ENCODE results near the gene CD200R1.
"Not testable (repeated sequence)": the region's sequence is repeated elsewhere in the genome, so short reads cannot be mapped to it uniquely, and the experiment has no call there.

Gene CD200R1

GRCh38 chr3:112974178-112974517, 755 bp downstream of the CD200R1 start:
- DNase-seq (ENCODE audit: low read depth in 2 of 3, low spot score in 1 of 3) = no peak

DNA sequence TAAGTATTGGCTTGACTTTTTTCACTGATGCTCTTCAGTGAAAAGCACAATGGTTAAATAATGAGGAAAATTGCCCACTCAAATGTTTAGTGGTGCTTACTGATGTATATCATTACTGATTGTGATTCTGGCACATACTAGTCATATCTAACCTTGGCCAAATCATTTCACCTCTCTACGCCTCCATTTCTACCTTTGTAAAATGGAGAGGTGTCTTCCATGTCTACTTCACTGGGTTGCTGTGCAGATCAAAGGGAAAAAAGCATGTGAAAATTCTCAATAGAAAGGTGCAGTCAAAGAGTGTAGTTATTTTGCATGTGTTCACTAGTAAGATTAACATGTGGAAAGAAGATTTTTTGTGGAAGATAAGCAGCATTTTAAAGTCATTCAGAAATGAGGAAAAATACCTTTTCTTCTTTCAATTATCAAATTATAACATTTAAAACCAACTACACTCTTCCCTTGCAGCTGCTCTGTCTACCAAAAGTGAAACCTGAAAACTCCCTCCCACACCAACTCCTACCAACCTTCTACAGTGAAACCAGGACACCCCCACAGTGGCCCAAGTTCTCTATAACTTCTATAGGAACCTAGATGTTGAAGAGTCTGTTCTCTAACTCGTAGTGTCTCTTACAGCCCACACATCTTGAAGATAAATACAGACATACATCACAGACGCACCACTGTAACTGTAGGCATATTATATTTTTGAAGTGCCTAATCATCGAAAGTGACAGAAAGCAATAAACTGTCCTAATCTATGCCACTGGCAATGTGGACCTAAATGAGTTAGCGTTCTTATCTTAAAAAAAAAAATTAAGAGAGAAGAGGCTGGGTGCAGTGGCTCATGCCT, 1.4 kb downstream of the CD200R1 start:
- DNase-seq (ENCODE audit: low read depth in 2 of 3, low spot score in 1 of 3) = peak; percentile 27 to 47 (median 28)

DNA sequence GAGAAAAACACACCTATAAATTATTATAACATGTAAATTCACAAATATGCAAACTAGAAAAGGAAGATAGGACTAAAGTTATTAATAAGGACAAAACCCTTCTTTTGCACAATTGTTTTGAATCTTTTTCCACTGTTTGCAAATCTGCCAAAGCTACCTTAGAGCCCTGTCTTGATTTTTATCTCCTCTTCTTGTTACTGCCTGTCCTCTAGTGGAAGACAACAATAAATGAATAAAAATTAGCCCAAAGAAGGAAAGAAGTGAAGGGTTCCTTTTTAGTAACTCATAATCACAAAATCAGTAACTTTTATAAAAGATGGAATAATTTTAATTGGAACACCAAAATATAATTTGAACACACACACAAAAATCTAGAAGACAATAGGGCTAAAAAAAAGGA, 2.7 kb downstream of the CD200R1 start:
- no peak for DNase-seq (ENCODE audit: low read depth in 2 of 3, low spot score in 1 of 3)

GRCh38 chr3:112967828-112968227, 7.1 kb downstream of the CD200R1 start:
- no peak for DNase-seq (ENCODE audit: low read depth in 2 of 3, low spot score in 1 of 3)

GRCh38 chr3:112967425-112967824, 7.5 kb downstream of the CD200R1 start:
- DNase-seq (ENCODE audit: low read depth in 2 of 3, low spot score in 1 of 3) = no peak

DNA sequence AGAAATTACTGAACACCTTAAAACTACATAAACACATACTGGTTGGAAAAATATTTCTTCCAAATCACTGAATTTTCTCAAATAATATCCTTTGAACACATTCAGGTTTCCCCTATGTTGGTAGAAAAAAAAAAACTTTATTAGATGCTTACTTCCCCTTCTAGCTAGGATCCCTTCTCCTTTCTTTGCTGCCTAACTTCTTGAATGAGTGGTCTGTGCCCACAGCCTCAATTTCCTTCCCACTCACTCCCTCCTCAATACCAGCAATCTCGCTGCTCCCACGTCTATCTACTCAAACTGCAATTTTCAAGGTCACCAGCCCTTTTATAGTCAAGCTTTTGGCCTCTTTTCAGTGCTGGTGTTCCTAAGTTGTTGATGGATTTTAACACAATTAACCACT, 8.3 kb downstream of the CD200R1 start:
- DNase-seq (ENCODE audit: low read depth in 2 of 3, low spot score in 1 of 3) = no peak

DNA sequence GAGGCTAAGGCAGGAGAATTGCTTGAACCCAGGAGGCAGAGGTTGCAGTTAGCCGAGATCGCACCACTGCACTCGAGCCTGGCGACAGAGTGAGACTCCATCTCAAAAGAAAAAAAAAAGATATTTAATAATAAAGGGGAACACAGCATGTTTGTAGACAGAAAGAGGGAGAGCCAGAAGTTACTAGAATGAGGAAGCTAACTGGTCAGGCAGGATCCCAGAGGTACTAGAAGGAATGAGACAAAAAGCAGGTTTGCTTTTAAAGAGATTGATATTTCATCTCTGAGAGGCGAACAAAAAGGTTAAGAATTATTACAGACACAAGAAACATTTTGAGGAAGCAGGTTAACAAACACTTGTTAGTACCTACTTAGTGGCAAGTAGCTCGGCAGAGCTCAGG, 9.2 kb downstream of the CD200R1 start:
- no peak for DNase-seq (ENCODE audit: low read depth in 2 of 3, low spot score in 1 of 3)

DNA sequence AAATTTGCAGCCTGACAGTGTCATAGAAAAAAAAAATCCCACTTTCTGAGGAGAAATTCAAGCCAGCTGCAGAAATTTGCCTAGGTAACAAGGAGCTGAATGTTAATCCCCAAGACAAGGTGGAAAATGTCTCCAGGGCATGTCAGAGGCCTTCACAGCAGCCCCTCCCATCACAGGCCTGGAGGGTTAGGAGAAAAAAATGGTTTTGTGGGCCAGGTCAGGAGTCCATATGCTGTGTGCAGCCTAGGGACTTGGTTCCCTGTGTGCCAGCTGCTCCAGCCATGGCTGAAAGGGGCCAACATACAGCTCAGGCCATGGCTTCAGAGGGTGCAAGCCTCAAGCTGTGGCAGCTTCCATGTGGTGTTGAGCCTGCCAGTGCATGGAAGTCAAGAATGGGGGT, 11.2 kb downstream of the CD200R1 start:
- no peak for DNase-seq (ENCODE audit: low read depth in 2 of 3, low spot score in 1 of 3)

GRCh38 chr3:112958811-112959560, 15.9 kb downstream of the CD200R1 start:
- DNase-seq (ENCODE audit: low read depth in 2 of 3, low spot score in 1 of 3) = no peak

DNA sequence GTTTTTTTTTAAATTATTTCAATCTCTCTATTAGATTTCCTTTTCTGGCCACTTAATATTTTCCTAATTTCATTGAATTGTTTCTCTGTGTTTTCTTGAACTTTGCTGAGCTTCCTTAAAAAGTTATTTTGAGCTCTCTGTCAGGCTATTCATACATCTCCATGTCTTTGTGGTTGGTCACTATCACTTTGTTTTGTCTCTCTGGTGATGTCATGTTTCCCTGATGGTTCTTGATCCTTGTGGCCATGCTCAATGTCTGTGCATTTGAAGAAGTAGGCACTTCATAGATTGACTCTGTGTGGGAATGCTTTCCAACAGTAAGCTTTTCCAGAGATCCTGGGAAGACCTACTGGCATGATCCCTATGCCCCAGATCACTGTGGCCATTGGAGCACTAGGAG, 18.6 kb downstream of the CD200R1 start:
- no peak for DNase-seq (ENCODE audit: low read depth in 2 of 3, low spot score in 1 of 3)

- no peak for DNase-seq (ENCODE audit: low read depth in 2 of 3, low spot score in 1 of 3)
Observed at GRCh38 chr3:112948346-112948838, 26.5 kb downstream of the CD200R1 start.

DNA sequence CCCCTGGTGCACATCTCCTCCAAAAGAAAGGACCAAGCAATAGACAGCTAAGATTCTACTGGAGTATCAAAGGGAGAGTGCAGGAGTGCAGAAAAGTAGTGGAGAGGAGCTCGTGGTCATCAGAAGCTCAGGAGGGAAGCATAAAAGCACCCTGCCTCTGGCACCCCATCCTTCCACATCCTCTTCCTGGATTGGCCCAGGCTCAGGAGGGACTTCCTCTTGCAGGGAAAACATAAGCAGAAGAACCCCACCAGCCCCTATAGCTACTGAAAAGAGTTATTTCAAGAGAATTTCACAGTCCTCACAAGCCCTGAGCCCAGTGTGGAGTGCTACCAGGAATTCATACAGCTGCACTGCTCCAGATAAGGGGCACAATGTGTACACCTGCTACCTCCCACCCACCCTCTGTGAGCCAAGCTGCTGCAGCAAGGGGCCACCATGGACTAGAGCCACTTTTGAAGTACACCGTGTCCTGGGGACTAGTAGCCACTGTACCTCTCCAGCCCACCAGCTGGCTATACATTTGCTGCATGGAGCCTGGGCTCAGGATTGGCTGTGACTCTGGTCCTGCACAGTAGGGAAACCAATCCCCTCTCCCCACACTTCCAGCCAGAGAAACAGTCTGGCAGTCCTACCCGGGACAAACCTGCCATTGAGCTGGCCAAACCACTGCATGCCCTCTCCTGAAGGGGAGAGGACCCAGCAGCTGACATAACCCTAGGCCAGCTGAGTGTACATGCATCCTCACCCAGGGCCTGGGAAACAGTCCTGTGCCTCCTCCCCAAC, 43.0 kb downstream of the CD200R1 start:
- DNase-seq (ENCODE audit: low read depth in 2 of 3, low spot score in 1 of 3) = no peak

DNA sequence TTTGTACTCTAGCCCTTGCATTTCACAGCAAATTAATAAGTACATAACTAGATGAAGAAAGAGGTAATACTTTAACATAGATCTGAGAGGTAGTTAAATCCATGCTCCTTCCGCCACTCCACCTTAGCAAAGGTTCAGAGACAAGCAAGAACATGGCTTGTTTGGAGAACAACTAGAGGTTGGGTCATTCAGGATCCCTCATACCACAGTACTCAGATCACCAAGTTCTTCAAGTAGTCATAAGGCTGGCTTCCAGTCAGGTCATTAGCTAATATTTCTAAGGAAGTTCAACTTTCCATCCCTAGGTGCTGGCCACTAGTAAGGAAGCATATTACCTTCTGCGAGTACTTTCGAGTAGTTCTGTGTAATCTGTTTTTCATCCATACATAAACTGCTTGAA, 44.1 kb downstream of the CD200R1 start:
- DNase-seq (ENCODE audit: low read depth in 2 of 3, low spot score in 1 of 3) = no peak

DNA sequence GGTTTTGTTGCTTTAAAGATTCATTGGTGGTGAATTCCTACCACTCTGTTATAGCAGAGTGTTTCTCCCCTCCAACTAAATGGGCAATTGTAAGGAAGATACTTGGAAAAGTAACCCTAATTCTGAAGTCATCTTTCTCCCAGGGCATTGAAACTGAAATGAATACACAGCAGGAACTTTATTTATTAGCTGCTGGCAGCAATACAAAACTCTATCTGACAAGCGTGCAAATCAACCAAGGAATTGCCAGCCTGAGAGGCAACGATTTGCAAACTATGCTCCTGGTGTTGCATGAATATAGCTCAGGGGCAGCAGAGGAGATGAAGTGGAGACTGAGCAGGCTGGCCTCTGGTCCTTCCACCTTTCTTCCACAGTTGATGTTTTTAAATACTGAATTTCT, 48.9 kb downstream of the CD200R1 start:
- no peak for DNase-seq (ENCODE audit: low read depth in 2 of 3, low spot score in 1 of 3)

DNA sequence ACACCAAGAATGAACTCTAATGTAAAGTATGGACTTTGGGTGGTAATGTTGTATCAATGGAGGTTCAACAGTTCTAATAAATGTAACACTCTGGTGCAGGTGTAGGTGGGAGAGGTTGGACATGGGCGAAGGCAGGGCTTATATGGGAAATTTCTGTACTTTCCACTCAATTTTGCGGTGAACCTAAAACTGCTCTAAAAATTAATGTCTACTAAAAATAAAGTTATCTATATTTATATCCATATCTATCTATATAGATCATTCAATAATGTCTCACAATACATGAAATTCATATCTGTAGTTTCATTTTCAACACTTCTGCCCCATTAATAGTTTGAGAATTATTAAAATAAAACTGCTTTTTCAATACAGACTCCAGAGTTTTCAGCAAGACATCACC, 49.3 kb downstream of the CD200R1 start:
- DNase-seq (ENCODE audit: low read depth in 2 of 3, low spot score in 1 of 3) = no peak

DNA sequence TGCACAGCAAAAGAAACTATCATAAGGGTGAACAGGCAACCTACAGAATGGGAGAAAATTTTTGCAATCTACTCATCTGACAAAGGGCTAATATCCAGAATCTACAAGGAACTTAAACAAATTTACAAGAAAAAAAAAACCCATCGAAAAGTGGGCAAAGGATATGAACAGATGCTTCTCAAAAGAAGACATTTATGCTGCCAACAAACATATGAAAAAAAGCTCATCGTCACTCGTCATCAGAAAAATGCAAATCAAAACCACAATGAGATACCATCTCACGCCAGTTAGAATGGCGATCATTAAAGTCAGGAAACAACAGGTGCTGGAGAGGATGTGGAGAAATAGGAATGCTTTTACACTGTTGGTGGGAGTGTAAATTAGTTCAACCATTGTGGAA, 55.4 kb downstream of the CD200R1 start:
- DNase-seq (ENCODE audit: low read depth in 2 of 3, low spot score in 1 of 3) = not testable (repeated sequence)

DNA sequence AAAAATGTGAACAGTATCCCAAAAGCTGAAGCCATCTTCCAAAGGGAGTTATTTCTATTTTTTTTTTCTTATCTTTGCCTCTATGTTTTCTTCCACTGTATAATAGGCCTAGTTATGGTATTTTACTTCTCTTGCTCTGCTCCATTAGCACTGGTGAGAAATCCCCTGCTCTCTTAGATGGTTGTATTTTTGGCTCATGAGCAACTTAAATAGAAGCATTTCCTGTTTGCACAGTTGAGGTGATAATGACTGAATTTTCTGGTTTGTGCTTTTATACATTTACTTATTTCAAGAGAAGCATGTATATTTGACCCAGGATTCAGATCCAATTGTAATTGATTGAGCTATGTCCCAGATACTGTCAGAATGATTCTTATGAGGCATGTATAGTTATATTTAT, 66.7 kb downstream of the CD200R1 start:
- no peak for DNase-seq (ENCODE audit: low read depth in 2 of 3, low spot score in 1 of 3)

- no peak for DNase-seq (ENCODE audit: low read depth in 2 of 3, low spot score in 1 of 3)
Observed at GRCh38 chr3:112904786-112905185, 70.1 kb downstream of the CD200R1 start.

DNA sequence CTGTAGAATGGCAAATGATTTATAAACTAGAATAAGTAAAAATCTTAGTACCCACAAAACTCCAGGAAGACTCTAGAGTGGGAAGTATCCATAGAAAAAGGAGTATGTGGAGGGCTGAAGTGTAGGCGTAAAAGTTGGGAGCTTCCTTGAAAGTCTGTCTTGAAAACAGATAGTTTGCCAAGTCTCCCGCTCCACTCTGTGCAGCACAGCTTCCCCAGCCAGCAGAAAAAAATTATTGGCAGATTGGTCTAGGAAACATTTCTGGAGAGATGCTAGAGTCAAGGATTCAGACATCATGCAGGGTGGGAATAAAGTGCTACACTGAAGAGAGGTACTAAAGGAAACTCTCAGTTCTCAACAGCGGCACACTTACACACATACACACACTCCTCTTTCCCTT, 74.8 kb downstream of the CD200R1 start:
- DNase-seq (ENCODE audit: low read depth in 2 of 3, low spot score in 1 of 3) = no peak

DNA sequence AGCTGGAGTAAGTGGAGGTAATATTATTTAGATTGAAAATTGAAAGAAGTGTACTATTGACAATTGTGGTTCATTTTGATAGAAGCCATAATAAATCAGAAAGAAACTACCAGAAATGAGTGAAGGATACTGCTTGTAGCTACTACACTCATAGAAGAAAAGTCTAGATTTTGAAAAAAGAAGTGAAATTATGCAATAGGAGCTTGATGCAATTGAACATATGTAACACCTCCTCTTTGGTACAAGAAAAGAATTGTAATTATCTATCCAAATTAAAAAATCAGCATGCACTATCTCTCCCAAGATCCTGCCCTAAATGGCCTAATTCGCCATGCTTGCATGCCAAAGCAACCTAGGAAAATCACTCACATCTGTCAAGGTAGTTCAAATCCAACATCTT, 77.1 kb downstream of the CD200R1 start:
- DNase-seq (ENCODE audit: low read depth in 2 of 3, low spot score in 1 of 3) = no peak

DNA sequence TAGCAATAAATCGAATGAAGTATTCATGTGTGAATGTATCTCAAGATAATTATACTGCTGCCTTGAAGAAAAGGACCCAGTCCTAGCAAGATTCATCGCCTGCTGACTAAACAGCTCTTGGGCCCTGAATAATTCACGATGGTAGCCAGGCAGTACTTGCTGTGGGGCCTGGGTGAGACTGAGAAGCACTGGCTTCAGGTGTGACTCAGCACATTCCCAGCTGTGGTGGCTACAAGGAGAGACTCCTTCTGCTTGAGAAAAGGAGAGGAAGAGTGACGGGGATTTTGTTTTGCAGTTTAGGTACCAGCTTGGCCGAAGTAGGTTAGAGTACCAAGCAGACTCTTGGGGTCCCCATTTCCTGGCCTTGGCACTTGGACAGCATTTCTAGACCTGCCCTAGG, 80.6 kb downstream of the CD200R1 start:
- DNase-seq (ENCODE audit: low read depth in 2 of 3, low spot score in 1 of 3) = no peak

DNA sequence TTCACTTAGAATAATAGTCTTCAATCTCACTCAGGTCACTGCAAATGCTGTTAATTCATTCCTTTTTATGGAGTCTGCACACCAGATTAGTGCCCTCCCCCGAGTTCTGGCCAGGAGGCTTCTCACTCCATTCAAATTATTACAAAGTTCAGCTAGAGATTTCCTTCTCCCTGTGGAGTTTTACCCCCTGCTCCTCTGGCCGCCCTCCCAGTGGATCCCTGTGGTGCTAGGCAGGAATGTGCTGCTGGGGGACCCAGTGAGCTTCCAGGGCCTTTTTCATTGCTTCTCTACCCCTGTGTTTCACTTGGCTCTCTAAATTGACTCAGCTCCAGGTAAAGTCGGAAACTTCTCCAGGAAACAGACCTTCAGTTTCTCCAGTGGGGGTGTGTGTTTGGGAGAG, 85.5 kb downstream of the CD200R1 start:
- no peak for DNase-seq (ENCODE audit: low read depth in 2 of 3, low spot score in 1 of 3)
